ENCODE measurements around the gene RPS17.
"Not testable (repeated sequence)": the region's sequence is repeated elsewhere in the genome, so short reads cannot be mapped to it uniquely, and the experiment has no call there.

RPS17 gene

DNA sequence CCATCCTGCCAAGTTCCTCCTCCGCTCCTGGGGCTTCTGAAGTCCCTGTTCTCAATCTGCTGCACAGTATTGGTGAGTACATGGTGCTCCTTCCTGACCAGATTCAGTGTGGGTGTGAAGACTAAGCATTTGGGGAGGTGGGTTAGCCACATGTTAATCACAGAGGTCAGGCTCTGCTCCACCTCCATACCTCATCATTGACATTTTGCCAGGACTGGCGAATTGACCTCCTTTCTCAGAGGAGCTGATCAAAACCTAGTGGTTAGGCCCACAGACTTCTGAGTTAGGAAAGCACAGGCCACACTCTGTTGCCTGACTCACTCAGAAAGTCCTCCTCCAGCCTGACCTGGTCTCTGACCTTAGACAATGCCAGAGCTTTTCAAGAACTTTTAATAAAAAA, 8.4 kb upstream of the RPS17 start:
- no peak for DNase-seq

DNA sequence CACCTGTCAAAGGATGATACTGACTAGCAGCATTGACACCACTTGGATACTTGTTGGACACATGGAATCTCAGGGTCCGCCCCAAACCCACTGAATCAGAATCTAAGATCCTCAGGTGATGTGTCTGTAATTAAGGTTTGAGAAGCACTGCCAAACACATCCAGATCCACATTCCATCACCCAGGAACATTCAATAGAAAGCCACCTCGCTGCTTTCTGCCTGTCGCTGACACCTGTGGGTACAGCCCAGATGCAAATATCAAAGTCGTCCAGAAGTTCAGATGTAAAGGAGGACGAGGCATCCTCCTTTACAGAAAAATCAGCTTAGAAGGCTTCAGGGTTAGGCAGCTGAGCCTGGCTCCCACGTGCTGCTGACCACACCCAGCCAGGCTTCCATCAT, 5.2 kb upstream of the RPS17 start:
- no peak for DNase-seq

- no peak for DNase-seq
Measured at GRCh38 chr15:82545002-82545401, 4.7 kb upstream of the RPS17 start.

DNA sequence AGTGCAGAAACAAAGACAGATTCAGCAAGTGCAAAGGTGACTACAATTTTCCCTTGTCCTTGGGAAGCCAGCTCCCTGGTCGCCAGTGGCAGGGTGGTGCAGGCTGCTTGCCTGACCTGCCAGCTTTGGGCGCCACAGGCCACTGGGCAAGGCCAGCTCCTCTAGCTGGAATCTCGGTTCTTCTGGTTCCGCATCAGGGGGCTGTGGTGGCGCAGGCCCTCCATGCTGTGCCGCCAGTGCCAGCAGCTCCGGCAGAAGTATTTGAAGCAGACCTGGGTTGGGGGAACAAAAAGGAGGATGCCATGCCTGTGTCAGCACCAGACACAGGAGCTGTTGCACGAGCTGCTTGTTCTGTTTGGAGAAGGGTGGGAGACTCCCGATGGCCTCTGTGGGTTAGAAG, 4.2 kb upstream of the RPS17 start:
- DNase-seq, result no peak

DNA sequence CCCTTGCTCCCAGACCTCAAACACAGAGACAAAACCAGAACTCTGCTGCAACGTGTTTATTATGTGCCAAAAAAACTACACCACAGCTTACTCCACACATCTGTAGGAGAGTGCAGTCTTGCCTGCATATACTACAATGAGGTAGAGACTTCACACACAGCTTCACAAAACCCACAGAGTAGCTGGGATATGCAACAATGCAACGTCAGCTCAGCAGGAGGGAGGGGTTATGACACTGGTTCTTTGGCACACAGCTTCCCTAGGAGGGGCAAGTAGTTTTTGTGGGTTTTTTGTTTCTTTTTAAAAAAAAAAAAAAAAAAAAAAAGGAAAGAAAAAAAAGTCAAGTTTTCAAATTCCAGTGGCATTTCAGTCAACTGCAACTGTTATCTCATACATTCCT, 2.9 kb upstream of the RPS17 start:
- no peak for DNase-seq

DNA sequence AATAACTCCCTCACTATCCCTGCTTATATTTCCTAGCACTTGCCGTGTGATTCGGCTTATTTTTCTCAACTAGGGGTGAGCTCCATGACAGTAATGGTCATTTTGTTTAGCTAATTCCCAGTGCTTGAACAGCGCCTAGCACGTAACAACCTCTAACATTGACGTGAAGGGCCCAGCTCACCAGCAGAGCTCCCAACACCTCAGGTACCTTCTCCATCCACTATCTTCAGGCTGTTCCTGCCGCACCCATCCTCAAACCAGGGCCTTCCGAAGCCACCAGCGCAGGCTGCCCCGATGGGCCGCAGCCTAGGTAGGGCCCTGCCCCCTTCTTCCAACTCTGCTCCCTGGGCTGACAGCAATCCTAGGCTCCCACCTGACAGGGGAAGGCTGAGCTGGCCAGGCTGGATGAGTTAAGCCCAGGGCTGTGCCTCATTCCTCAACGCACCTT, 751 bp upstream of the RPS17 start:
- DNase-seq, result no peak

DNA sequence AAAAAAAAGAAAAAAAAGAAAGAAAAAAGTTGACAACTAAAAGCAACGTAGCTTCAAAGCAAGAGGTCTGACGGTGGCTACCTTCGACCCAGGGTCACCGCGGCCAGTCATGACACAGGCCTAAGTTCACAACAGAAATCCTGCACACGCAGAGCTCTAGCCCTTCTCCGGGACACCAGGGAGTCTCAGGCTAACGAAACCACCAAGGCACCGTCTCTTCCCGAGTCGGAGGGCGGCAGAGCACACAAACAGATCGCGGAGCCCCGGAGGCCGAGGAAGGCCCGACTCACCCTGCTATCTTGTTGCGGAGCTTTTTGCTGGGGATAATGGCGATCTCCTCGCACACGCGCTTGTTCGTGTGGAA, 584 bp downstream of the RPS17 start:
- DNase-seq, result no peak

- DNase-seq, result no peak
Measured at GRCh38 chr15:82538961-82539690, 1.1 kb downstream of the RPS17 start.

- DNase-seq, result no peak
Measured at GRCh38 chr15:82537351-82537908, 2.8 kb downstream of the RPS17 start.

DNA sequence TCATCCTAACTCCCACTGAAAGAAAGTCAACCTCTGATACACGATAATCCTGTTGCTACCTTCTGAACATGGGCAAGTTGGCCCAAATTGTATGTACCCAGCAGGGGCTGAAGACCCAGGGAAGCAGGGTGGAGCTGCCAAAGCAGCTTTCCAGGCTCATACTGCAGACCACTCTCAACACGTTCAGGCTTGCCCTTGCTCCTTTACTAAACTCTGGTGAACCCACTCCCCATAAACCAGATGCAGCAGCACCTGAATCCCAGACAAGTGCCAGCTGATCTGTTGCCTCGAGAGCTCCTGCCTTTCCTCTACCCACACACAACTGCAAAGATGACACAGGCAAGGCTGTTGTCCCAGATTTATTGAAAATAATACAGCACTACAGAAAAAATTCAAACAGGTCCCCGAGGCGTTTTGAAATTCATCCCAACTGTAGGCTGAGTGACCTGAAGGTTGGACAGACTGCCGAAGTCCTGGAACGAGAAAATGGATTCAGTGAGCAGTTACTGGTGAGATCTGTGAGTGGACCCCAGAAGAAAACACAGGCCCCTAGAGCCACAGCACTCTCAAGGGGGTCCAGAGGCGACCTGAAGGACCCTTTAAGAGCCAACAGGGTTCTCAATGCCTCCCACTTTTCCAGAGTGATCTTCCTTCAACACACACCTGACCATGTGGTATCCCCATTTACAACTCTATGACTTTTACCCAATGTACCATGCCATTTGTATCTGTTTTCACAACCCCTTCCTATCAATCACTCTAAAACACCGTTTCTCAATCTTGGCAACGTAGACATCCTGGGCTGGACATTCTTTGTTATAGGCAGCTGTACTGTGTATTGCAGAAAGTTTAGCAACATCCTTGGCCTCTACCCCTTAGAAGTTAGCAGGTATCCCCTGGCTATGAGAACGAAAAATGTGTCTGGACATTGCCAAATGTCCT, 3.6 kb downstream of the RPS17 start:
- no peak for DNase-seq

DNA sequence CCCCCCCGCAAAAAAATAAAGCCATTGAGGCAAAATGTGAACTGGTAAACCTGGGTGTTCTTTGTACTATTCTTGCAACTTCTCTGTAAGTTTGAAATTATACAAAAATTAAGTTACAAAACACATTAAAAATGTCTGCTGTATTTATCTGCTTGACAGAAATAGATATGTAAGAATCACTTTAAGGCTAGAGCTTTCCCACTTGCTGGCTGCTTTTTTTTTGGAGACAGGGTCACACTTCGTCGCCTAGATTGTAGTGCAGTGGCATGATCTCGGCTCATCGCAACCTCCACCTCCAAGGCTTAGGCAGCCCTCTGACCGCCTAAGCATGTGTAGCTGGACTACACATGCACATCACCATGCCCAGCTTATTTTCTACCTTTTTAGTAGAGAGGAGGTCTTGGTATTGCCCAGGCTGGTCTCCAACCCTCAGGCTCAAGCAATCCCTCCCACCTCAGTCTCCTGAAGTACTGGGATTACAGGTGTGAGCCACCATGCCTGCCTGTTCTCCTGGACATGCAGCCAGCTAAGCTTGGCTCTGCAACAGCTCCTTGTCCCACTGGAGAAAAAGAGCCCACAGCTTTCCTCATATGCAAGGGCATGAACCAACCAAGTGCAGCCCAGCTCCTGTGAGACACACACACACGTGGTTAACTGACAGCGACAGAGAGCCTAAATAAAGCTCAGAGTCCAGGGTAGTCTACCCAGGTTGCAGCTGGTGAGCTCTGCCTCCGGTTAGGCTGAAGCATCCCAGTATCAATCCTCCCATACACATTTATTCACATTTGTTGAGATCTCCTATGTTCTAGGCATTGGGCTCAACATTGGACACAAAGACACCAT, 4.5 kb downstream of the RPS17 start:
- DNase-seq, result no peak

DNA sequence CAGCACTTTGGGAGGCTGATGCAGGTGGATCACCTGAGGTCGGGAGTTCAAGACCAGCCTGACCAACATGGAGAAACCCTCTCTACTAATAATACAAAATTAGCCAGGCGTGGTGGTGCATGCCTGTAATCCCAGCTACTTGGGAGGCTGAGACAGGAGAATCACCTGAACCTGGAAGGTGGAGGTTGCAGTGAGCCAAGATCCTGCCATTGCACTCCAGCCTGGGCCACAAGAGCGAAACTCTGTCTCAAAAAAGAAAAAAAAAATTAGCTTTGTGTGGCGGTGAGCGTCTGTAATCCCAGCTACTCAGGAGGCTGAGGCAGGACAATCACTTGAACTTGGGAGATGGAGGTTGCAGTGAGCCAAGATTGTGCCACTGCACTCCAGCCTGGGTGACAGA, 5.1 kb downstream of the RPS17 start:
- not testable (repeated sequence) for DNase-seq

GRCh38 chr15:82534457-82534861, 5.8 kb downstream of the RPS17 start:
- DNase-seq, result not testable (repeated sequence)

GRCh38 chr15:82533801-82534200, 6.5 kb downstream of the RPS17 start:
- no peak for DNase-seq

DNA sequence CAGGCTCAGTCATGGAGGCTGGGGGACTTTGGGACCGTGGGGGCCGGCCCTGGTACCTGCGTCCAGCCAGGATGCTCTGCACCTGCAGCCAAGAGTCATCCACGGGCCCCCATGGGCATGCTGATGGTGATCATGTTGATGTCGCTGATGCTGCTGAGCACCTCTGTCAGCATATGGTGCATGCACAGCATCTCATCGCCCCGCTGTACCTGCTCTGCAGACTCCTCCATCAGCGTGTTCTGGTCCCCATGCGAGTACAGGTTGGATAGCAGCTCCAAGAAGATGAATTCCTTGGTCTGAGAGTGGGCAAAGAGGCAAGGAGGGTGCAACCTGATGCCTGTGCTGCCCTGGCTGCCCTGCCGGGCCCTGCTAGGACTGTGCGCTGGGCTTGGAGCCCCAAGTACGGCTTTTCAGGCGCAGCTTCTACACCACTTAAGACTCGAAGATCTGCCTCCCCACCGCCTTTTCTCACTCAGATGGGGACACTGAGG, 7.2 kb downstream of the RPS17 start:
- DNase-seq, result no peak

DNA sequence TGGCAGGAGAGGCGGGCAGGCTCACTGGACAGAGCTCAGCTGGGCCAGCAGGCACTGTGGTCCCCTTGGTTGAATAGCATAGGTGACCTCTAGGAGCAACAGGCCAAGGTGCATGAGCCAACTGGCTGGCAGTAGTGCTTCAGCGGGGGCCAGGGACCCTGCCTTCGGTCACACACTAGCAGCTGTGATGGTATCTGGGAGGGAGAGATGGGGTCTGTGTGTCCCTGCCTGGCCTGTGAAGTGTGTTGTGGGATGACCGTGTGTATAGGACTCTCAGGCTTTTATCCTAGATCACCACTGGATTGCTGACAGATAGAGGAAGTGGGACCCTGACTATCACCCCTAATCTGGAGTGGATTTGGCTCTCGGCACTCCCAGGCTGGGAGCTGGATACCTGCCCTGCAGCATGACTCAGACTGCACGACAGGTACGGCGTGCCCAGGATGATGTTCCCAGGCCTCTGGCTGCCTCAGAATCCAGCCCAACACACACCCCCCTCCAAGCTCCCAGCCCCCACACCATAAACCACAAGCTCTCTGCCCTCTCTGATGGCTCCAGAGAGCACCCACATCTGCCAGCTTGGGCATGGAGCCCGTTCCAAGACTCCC, 7.8 kb downstream of the RPS17 start:
- no peak for DNase-seq

DNA sequence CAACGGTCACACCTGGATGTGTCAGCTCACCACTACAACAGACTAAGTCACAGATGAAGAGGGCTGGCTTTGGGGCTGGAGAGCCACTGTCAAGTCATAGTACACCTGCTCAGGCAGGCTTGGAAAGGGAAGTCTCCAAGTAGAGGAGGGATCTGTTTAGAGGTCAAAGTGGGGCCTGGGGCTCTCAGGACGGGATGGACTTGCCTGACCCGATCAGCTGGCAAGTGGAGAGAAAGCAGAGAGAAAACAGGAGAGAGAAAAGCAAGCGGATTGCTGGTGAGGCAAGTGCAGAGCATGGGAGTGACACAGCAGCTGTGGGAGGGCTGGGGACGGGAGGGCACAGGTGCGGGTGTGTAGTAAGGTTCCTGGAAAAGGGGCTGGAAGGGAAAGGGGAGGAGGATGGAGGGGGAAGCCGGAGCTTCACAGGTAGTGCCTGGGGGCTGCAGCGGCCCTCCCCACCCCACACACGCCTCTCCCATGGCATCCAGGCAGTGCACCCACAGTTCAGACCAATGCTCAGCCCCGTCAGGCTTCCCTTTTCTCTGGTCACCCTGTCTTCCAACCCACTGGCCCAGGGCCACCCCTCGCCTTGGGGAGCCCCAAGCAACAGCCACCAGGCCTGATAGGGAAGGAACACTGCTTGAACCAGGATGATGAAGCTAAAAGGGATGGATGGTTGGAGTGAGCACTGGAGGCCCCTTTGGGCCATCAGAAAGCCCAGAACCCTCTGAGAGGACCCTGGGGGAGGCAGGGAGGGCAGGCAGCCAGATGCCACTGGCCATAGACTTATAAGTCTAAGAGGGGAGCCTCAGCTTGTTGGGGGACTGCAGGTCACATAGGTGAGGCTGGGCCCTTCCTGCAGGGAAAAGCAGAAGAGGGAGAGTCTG, 8.5 kb downstream of the RPS17 start:
- no peak for DNase-seq

DNA sequence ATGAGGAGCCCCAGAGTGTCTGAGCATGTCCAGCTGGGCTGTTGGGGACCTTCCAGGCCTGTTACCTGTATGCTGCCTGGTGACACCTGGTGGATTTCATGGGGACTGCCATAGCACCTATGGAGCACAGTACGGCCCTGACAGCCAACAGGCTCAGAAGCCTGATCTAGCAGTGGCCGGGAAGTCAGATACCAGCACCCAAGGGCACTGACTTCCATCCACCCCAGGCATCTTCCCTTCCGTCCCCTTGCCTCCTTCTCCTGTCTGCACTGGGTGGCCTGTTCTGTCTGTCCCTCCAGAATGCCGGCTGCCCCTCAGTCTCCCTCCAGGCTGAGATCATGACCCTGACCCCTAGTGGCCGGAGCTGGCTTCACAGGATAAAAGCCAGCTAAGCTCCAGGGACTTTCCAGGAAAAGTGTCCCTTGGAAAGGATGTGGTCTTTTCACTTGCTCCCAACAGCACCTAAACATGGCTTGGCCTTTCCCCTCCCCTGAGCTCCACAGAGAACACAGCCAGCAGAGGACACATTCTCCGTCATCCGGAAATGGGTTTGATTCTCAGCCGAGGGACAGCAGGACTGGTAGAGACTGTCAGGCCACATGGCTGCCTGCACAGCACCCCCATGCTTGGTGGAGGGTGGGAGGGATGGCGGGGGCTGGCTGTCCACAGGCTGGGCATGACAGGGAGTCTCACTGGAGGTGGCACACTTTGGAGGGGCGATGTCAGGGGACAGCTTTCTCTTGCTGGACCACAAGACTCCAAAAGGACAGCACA, 9.5 kb downstream of the RPS17 start:
- DNase-seq, result no peak

DNA sequence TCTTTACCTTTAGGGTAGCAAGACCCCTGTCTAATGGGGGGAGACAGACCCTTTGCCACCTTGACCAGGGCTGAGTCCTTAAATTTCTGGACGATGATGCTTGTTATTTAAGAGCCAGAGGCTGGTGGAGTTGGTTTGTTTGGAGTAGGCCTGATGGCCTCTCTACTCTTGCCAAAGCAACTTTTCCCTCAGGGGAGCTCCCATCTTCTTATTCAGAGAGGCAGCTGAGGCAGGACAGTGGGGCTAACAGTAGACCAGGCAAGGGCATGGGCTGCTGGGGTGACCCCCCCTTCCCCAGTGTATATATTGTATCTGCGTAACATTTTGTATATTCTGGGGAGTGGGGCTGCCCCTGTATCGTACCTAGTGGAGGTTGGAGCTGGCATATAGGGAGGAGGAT, 10.3 kb downstream of the RPS17 start:
- no peak for DNase-seq
